DND-41 (cell line): ENCODE data around the gene IKZF2.

Source experiments
- ATAC-seq: fragments of 200-7000 bp; cut with Tn5 transposase; 3 replicates; pipeline ENCODE4 v1.9.1; 2021; ENCODE audit warnings: low read depth; ENCODE audit not compliant: insufficient read depth
- DNase-seq: peaks from one replicate; pipeline ENCODE4 v3.0.0-alpha.2; 2020
- H2AFZ ChIP-seq: 2 replicates; pipeline ENCODE4 v1.6.0; 2012; ENCODE audit warnings: low read depth, low read length
- H3K27ac ChIP-seq: 2 replicates; pipeline ENCODE4 v1.5.1; 2012; ENCODE audit warnings: low read length, inconsistent platforms
- H3K27me3 ChIP-seq: fragments of 200-600 bp; sonication (generic); 2 replicates; pipeline ENCODE4 v1.6.0; 2012; ENCODE audit warnings: low read length, mild to moderate bottlenecking, inconsistent platforms; ENCODE audit not compliant: insufficient read depth, poor library complexity
- H3K36me3 ChIP-seq: 2 replicates; pipeline ENCODE4 v1.5.1; 2012; ENCODE audit warnings: low read length, inconsistent platforms; ENCODE audit not compliant: insufficient read depth
- H3K4me1 ChIP-seq: 2 replicates; pipeline ENCODE4 v1.5.1; 2012; ENCODE audit warnings: mild to moderate bottlenecking, low read length; ENCODE audit not compliant: insufficient read depth
- H3K4me2 ChIP-seq: 2 replicates; pipeline ENCODE4 v1.6.0; 2012; ENCODE audit warnings: mild to moderate bottlenecking, moderate library complexity, low read length, inconsistent platforms; ENCODE audit not compliant: insufficient read depth
- H3K4me3 ChIP-seq, 2 experiments: fragments of 200-600 bp in 1 of 2; shearing (Covaris generic) in 1 of 2; 2 replicates each; pipeline ENCODE4 v1.5.1; 2012 to 2016; ENCODE audit warnings: inconsistent platforms in 2 of 2, low read length in 2 of 2, mild to moderate bottlenecking in 2 of 2, low read depth in 1 of 2, moderate library complexity in 1 of 2
- H3K79me2 ChIP-seq: 2 replicates; pipeline ENCODE4 v1.6.0; 2012; ENCODE audit warnings: low read length, inconsistent platforms; ENCODE audit not compliant: insufficient read depth
- H3K9ac ChIP-seq: 2 replicates; pipeline ENCODE4 v1.6.0; 2012; ENCODE audit warnings: low read depth, mild to moderate bottlenecking, inconsistent platforms, low read length, moderate library complexity
- H3K9me3 ChIP-seq: 2 replicates; pipeline ENCODE4 v1.5.1; 2012; ENCODE audit warnings: low read length, moderate library complexity, mild to moderate bottlenecking, inconsistent platforms; ENCODE audit not compliant: insufficient read depth, severe bottlenecking
- H4K20me1 ChIP-seq: 2 replicates; pipeline ENCODE4 v1.6.0; 2012; ENCODE audit warnings: low read length; ENCODE audit not compliant: insufficient read depth
- EZH2 ChIP-seq: IDR thresholded peaks from 3 replicates; pipeline ENCODE4 v1.6.1; 2012; ENCODE audit warnings: borderline replicate concordance, low read depth, mild to moderate bottlenecking, moderate library complexity, low read length, inconsistent platforms; ENCODE audit not compliant: severe bottlenecking
- TF ChIP-seq, protein P1 (sequence below): IDR thresholded peaks from 2 replicates; pipeline ENCODE4 v1.5.1; 2012; ENCODE audit warnings: borderline replicate concordance, low read length, moderate library complexity, mild to moderate bottlenecking; ENCODE audit not compliant: poor library complexity, severe bottlenecking; ENCODE audit errors: extremely low read depth

IKZF2 gene

DNA sequence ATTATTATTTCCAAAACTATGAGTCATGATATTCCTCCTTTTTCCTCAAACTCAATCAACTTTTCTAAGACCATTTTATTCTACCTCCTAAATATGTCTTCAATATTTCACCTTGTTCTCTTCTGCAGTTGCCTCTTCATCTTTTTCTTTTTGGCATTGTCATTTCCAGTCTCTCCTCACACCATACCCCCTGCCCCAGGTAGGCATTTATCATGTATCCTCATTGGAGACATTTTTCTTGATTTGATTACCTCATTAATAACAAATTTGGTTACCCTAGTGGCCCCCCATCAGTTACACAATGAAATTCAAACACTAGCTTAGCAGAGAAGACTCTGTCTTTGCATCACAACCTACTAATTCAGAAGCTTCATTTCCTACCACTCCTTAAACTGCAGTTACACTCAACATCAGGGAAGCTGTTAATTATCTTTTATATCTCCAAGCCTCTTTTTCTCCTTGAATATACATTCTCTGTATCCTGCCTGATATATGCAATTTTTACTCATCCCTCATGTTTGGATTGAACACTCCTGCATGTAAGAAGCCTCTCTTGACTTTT, 133.0 kb downstream of the IKZF2 start:
- Histone ChIP-seq H4K20me1 (no peaks in the 10 kb centered on the region), H3K9me3 (no peaks in the 10 kb centered on the region), H3K4me3 (no peak overlapping the region), H3K4me2 (no peak overlapping the region), H3K9ac (no peak overlapping the region), H2AFZ (no peak overlapping the region), H3K4me1 (no peaks in the 10 kb centered on the region), H3K27ac (no peak overlapping the region), H3K27me3 (no peaks in the 10 kb centered on the region), H3K36me3 (peaks cover 90% of the 10 kb centered on the region), H3K79me2 (no peaks in the 10 kb centered on the region)
- ATAC-seq: no peak
- no peak for DNase-seq
- TF ChIP-seq, protein P1, sequence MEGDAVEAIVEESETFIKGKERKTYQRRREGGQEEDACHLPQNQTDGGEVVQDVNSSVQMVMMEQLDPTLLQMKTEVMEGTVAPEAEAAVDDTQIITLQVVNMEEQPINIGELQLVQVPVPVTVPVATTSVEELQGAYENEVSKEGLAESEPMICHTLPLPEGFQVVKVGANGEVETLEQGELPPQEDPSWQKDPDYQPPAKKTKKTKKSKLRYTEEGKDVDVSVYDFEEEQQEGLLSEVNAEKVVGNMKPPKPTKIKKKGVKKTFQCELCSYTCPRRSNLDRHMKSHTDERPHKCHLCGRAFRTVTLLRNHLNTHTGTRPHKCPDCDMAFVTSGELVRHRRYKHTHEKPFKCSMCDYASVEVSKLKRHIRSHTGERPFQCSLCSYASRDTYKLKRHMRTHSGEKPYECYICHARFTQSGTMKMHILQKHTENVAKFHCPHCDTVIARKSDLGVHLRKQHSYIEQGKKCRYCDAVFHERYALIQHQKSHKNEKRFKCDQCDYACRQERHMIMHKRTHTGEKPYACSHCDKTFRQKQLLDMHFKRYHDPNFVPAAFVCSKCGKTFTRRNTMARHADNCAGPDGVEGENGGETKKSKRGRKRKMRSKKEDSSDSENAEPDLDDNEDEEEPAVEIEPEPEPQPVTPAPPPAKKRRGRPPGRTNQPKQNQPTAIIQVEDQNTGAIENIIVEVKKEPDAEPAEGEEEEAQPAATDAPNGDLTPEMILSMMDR: no peak
- TF ChIP-seq EZH2: no peak

DNA sequence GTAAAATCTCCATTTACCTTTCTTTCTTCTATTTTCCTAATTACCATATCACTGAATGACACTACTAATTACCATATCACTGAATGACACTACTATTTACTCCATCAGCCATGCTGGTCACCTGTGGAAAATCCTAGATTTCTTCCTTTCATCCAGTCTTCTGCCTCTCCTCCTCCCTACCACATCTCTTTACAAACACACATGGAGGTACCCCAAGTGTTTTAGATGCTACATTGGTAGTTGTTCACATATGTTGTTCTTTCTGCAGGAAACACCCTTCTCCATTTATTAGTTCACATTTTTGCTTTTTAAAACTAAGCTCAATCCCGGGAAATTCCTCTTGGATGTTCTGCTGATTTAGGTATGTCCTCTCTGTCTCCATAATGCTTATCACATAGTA, 134.0 kb downstream of the IKZF2 start:
- Histone ChIP-seq H2AFZ (no peak overlapping the region), H3K4me1 (no peaks in the 10 kb centered on the region), H3K79me2 (no peaks in the 10 kb centered on the region), H3K27me3 (no peaks in the 10 kb centered on the region), H3K9ac (no peak overlapping the region), H3K4me3 (no peak overlapping the region), H3K36me3 (peaks cover 91% of the 10 kb centered on the region), H3K4me2 (no peak overlapping the region), H3K9me3 (no peaks in the 10 kb centered on the region), H3K27ac (no peak overlapping the region), H4K20me1 (no peaks in the 10 kb centered on the region)
- DNase-seq (no peak), ATAC-seq (no peak)
- no peak for TF ChIP-seq EZH2
- TF ChIP-seq, protein P1: no peak

DNA sequence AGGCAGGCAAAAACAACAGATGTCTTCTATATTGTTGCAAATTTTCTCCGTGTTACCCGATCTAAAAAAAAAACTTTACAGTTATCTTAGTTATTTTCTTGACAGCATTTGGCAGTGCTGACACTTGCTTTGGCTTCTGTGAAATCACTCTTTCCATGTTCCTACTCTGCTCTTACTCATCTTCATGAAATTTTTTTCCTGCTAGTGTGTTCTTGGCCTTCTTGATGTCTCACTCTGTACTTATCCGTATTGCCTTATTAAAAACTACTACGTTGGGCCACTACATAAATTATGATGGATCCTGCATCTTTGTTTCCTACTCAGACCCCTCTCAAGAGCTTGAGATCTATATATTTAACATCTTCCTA, 134.4 kb downstream of the IKZF2 start:
- TF ChIP-seq, protein P1: no peak
- no peak for TF ChIP-seq EZH2
- no peaks in the 10 kb centered on the region for H3K9me3 ChIP-seq
- no peaks in the 10 kb centered on the region for H3K27me3 ChIP-seq
- no peak for ATAC-seq
- H3K4me1 ChIP-seq: no peaks in the 10 kb centered on the region
- no peak for DNase-seq
- no peak overlapping the region for H3K4me3 ChIP-seq
- no peak overlapping the region for H3K4me2 ChIP-seq
- H3K9ac ChIP-seq: no peak overlapping the region
- no peaks in the 10 kb centered on the region for H4K20me1 ChIP-seq
- no peaks in the 10 kb centered on the region for H3K79me2 ChIP-seq
- no peak overlapping the region for H3K27ac ChIP-seq
- H2AFZ ChIP-seq: no peak overlapping the region
- H3K36me3 ChIP-seq: peaks cover 87% of the 10 kb centered on the region
